Stimulated activated CD4-positive, alpha-beta T cell treated with anti-CD3 and anti-CD28 coated beads, Interleukin-4, amount 100 ng/mL, for 24 hours (primary cell): ENCODE data around the gene CYLD.
A peak's percentile ranks its signal among the peaks of the same experiment; 100 is the strongest.

Source experiments
- DNase-seq: peaks from one replicate; pipeline ENCODE4 v3.0.0-alpha.2; 2020

Gene CYLD

DNA sequence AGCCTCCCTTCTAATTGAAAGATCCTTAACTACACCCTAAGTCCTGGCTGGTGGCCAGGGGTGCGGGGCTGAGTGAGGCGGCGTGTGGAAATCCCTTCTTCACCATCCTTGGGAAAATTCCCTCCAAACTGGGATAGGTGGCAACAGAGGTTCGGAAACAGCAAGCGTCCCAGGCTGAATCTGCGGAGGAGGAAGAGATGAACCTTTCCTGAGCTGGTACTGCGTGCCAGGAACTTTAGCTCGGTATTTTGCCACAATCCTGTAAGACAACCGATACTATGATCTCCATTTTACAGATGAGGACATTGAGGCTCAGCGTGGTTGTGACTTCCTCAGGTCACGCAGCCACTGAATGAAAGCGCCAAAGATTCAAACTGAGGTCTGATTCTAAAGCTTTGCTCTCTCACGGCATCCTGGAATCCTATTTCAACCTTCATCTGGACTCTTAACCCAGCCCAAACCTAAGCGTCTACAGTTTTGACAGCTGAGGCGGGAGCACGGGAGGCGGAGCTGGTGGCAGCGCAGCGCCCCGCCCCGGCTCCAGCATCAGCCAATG lies 583 bp upstream of the CYLD start:
- DNase-seq = no peak

DNA sequence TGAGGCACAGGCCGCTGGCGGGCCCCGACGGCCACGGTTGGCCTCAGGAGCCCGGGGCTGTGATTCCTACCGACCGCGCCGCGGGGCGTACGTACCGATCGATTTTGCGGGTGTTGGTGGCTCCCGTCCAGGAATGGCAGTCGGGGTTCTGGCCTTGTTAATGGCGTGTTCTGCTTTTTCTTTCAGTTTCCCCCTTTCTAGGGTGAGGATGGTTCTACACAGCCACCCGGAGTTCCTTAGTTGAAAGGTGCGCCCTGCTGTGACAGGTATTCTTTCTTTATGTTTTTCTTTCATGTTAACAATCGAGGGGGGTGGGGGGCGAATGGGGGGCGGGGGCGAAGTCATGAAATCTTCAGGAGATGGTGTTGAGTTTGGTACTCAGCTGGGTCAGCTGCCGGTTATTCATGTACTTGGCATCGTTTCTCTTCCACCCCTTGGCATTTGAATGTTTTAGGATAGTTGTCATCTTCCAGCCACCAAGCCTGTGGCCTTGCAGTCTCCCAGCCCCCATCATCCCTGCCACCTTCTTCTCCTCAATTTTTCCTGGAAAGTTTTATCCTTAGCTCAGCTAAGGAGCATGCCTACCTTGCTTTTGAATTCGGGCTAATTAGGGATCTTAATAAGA lies 802 bp downstream of the CYLD start:
- peak; percentile 52 for DNase-seq

DNA sequence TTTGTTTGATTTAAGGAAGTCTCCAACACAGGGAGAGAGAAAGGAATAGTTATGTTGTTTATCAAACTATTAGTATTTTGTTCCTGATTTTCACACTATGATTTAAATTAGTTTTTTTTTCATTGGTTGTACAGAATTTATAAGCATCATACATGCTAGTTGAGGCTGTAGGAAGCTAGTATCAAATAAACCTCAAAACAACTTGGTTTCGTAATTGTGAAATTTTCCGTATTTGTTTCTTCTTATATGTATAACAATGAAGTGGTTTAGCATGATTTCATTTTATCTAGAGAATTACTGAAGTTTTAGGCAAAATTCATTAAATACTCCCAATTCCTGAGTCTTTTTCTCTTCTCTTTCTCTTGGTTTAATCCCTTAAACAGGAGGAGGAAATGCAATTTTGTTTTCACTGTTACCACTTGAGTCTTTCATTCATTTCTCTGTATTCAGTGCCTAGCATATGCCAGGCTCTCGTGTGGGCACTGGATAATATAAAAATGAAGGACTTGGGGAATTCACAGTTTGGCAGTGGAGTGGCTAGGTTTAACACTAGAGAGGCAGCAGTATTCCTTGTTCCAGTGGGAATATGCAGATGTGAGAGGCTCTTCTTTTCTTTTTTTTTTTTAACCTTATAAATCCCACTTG lies 1.8 kb downstream of the CYLD start:
- no peak for DNase-seq

DNA sequence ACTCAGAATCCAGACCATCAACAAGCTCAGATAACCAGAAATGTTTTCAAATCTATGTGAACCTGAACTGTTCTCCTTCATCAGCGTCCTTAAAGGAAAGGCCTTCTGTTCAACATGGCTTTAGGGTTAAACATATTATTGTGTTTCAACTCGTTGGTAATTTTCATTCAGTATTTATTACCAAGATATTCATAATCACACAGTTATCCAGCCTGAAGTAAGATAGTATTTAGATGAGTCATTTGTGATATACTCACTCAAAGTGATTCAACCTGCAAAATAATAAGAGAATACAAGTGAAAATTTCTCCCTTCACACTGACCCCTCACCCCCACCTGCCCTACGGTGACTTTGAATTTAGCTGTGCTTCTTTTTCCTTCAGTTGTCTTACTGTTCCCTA lies 3.0 kb downstream of the CYLD start:
- DNase-seq = no peak

DNA sequence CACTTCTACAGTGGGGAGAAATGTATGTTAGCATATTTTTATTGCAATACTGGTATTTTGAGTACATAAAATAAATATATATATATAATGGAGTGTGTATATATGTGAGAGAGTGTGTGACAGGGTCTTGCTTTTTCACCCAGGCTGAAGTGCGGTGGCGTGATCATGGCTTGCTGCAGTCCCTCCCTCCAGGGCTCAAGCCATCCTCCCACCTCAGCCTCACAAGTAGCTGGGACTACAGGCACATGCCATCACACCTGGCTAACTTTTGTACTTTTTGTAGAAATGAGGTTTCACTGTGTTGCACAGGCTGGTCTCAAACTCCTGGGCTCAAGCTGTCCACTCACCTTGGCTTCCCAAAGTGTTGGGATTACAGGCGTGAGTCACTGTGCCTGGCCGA lies 4.1 kb downstream of the CYLD start:
- no peak for DNase-seq

DNA sequence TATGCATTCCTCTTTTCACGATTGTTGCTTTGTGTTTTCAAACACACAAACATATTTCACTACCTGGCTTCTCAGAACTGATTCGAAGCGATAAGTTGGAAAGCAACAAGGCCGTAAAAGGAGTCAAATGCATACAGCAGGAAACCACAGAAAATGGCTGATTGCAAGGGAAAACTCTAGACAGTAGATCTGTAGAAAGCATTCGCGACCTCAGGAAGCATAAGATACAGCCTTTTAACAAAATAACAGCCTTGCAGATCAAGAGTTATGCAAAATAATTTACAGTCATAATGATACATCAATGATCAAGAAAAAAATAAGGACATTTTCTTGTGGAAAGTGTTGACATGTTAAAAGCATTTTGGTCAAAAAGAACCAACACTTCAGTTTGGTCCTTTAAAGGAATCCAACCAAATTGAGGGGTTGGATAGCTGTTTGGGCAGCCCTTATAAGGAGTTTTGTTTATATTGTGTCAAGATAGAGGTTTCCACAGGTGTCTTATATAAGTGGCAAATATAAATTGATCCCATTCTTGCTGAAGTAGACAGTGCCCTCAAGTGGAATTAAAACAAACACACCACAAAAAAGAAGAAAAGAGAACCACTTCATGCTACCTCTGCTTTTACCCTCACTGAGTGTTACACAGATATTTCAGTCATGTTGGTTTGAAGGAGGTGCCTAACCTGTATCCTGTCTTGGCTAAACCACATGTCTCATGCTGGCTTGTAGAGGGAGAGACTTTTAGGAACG lies 5.5 kb downstream of the CYLD start:
- peak; percentile 27 for DNase-seq

DNA sequence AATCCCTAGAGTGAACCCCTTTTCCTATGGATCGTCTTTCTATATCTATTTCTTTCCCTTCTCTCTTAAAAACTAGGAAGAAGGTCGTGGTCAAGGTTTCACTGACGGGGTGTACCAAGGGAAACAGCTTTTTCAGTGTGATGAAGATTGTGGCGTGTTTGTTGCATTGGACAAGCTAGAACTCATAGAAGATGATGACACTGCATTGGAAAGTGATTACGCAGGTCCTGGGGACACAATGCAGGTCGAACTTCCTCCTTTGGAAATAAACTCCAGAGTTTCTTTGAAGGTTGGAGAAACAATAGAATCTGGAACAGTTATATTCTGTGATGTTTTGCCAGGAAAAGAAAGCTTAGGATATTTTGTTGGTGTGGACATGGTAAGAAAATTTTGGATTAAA lies 9.6 kb downstream of the CYLD start:
- DNase-seq = no peak

DNA sequence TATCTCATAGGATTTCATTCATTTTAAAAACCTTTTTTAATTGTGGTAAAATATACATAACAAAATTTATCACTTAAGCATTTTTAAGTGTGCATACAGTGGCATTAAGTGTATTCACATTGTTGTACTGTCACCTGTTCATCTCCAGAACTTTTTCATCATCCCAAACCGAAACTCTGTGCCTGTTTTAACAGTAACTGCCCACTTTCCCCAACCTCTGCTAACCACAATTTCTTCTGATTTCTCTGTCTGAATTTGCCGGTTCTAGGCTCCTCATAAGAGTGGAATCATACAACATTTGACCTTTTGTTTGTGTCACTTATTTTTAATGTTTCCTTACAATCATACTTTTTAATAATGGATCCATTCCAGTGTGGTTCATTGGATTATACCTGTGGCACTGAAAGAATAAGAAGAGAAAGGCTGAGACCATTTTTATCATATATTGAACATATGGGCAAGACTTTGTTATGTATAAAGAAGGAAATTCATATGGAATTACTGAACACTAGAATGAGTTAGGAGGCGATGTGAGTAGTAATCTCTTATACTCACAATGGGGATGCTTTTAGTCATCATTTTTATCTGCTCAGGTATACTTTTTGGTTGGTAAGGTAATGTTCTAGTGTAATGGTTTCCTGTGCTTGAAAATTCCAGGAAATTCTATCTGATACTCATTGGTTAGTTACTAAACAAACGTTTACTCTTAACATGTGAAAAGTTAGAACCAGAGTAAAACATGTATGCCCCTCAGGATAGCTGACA lies 10.8 kb downstream of the CYLD start:
- no peak for DNase-seq

DNA sequence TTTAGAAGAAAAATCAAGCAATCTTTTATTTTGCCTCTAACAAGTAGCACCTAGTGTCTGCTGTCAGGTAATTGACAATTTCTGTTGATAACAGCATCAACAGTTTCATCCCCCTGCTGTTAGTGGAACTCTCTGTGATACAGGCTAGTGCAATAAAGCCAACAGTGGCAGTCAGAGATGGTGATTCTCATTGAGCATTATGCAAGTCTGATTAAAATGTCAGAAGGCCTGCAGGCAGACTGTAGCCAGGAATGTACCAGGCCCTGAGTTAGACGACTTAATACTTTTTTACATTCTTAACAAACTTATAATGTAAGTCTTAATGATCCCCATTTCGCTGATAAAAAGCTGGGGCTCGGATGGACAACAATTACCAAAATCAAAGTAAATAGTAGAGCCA lies 14.6 kb downstream of the CYLD start:
- no peak for DNase-seq

DNA sequence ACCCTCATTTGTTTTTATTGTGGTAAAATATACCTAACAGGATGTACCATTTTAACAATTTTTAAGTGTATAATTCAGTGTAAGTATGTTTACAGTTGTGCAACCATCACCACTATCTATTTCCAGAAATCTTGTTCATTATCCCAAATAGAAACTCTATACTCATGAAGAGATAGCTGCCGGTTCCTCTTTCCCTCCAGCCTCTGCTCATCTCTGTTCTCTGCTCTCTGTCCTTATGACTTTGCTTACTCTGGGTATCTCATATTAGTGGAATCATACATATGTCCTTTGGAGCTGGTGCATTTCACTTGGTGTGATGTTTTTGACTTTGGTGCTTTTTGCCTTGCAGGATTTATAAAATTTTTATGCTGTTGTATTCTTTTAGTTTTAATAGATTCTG lies 19.4 kb downstream of the CYLD start:
- DNase-seq = no peak

DNA sequence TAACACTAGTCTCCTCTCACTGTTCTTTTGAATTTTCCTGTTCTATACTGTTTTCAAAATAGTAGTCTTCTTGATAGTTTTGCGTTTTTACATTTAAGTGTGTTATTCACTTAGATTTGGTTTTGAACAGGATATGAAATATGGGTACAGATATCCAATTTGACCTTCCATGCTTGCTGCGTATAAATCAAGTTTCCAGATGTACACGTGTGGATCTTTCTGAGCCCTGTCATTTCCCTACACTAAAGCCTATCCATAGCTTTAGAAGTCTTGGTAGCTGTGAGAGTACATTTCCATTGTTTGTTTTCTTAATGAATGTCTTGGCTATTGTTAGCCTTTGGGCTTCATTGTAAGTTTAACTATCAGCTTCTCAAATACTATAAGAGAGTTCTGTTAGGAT lies 20.4 kb downstream of the CYLD start:
- DNase-seq = no peak

DNA sequence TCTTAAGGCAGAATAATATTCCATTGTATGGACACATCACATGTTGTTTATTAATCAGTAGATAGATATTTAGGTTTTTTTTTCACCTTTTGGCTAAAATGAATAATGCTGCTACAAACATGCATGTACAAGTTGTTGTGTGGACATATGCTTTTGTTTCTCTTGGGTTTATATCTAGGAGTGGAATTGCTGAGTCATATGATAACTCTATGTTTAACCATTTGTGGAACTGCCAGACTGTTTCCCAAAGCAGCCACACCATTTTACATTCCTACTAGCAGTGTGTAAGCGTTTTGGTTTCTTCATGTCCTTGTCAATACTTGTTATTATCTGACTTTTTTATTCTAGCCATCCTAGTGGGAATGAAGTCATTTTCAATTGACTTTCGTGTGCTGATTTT lies 21.3 kb downstream of the CYLD start:
- no peak for DNase-seq

DNA sequence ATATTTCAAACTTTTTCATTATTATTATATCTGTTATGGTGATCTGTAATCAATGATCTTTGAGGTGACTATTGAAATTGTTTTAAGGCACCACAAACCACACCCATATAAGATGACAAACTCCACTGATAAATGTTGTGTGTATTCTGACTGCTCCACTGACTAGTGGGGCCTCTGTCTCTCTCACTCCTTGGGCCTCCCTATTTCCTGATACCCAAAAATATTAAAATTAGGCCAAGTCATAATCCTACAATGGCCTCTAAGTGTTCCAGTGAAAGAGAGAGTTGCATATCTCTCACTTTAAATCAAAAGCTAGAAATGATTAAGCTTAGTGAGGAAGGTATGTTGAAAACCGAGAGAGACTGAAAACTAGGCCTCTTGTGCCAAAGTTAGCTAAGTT lies 23.4 kb downstream of the CYLD start:
- no peak for DNase-seq

DNA sequence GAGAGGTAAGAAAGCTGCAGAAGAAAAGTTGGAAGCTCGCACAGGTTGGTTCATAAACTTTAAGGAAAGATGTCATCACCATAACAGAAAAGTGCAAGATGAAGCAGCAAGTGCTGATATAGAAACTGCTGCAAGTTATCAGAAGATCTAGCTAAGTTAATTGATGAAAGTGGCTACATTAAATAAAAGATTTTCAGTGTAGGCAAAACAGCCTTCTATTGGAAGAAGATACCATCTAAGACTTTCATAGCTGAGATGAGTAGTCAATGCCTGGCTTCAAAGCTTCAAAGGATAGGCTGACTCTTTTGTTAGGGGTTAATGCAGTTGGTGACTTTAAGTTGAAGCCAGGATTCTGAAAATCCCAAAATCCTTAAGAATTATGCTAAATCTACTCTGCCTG lies 24.0 kb downstream of the CYLD start:
- DNase-seq = no peak

DNA sequence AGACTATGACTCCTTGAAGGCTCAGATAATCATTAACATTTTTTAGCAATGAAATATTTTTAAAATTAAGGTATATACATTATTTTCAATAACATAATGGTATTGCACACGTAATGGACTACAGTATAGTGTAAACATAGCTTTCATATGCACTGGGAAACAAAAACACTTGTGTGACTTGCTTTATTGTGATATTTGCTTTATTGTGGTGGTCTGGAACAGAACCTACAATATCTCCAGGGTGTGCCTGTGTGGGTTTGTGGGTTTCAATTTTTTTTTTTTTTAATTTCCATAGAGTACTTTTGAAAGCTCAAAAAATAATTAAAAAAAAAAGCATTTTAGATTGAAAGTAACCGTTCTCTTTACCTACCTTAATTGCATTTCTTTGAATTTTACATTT lies 25.3 kb downstream of the CYLD start:
- no peak for DNase-seq

DNA sequence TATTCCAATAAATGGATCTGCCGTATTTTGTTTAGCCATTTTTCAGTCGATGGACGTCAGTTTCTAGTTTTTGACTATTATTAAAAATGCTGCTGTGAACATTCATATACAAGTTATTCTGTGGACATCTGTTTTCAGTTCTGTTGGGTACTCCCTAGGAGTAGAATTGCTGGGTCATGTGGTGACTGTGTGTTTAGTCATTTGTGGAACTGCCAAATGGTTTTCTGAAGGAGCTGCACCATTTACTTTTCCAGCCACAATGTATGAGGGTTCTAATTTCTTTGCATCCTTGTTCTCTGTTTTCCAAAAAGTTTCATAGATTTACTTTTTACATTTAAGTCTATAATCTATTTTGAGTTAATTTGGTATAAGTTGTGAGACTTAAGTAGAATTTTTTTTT lies 29.5 kb downstream of the CYLD start:
- no peak for DNase-seq

DNA sequence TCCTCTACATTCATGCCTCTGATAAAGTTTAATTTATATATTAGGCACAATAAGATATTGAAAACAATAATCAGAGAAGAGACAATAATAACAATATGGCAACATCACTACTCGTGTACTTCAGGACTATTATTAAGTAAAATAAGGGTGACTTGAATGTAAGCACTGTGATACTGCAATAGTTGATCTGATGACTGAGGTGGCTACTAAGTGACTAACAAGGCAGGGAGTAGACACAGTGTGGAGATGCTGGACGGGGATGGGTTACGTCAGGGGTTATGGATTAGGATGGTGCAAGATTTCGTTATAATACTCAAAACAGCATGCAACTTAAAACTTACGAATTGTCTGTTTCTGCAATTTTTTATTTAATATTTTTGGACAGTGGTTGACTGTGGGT lies 32.5 kb downstream of the CYLD start:
- DNase-seq = no peak

DNA sequence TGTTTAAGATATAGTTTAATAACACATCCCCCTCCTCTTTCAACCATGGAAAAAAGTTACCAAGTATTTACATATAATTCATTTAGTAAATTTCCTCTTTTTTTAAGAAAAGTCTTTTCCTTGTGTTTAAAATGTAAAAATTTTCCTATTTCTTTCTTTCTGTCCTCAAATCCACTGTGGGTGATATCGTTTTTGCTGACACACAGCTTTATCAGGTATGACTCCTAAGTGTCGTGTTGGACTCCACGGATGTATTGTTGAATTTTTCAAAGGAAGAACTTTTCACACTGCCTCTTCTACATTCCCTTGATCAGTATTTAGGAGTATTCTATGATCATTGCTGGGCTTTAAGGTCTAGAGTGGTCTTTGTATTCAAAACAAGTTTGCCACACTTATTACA lies 33.1 kb downstream of the CYLD start:
- no peak for DNase-seq

DNA sequence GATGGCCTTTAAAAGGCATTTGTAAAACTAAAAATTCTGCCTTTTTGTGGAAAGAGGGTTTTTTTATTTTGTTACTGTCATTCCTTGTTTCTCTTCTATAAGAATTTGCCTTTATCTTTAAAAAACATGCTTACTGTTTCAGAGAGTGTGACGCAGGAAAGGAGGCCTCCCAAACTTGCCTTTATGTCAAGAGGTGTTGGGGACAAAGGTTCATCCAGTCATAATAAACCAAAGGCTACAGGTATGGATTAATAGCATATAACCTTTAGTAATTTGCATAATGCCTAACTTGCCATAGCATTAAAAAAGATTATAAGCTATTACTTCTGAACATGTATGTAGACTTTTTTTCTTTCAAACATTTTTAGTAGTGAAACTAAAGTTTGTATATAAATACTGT lies 34.2 kb downstream of the CYLD start:
- no peak for DNase-seq

DNA sequence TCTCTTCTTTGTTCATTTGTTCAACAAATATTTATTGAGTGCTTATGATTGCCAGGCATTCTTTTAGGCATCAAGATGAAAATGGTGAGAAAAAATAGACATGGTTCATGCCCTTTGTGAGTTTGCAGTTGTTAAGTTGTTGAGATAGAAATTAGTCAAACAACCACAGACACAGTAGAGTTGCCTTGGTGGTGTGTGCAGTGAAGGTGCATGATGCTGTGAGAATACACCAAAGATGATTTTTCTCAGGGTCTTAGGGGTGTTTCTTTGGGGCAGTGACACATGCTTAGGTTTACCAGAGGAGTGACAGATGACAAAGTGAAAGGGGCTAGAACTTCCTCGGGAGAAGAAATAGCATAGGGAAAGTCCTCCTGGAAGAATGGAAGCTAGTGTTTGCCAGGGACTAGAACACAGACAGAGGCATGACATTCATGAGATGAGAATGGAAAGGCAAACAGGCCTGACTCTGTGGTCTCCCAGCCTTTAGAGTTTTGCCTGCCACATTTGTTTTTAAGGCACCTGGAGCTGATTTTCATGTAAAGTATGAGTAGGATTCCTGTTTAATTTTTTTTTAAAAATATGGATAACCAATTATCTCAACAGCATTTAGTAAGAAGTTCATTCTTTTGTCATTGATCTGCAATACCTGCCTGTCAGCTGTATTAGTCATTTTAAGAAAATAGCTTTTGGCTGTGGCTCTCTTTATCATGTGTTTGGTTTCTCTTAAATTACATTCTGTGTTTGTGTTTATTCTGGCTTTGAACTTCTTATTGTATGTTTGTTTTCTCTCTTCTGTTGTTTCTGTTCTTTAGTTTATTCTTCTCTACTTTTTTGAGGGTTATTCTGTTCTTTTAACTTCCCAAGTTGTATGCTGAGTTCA lies 36.6 kb downstream of the CYLD start:
- no peak for DNase-seq

DNA sequence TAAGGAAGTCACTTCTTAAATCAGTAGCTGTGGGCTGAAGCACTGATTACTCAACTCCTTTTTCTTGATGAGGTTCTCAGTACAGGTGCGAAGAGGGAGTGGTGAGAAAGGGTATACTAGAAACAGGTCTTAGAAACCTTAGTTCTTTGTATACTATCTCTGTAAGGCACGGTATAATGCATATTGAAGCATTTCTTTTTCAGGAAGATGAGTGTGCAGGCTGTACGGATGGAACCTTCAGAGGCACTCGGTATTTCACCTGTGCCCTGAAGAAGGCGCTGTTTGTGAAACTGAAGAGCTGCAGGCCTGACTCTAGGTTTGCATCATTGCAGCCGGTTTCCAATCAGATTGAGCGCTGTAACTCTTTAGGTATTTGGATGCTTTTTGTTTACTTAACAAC lies 39.2 kb downstream of the CYLD start:
- peak; percentile 29 for DNase-seq

DNA sequence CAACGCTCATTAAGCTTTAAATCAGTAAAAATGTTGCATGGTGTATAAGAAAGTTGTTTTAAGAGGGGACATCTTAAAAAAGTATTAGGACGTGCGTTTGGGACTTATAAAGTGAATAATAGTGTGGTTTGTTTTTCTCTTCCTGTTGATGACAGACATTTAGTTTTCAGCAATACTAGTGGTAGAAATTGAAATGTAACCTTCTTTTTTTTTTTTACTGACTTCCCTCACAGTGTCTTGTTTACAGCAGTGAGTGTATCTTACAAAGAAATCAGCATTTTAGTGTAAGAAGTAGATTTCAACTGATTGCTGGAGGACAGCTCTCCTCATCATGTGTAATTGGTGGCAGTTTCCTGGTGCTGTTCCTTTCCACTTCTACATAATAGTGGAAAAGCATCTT lies 39.6 kb downstream of the CYLD start:
- DNase-seq = no peak
